K562 (cell line): ENCODE measurements around the gene DIP2C.

ENCODE experiments used
- CBX3 ChIP-seq, 2 experiments: IDR thresholded peaks; 1 replicate in 1 of 2; 2 replicates in 1 of 2; pipeline ENCODE4 v1.6.1; 2012; ENCODE audit warnings: inconsistent platforms in 2 of 2, low read length in 2 of 2, borderline replicate concordance in 1 of 2, control low read depth in 1 of 2
- ETV6 ChIP-seq, 3 experiments: fragments of 150-350 bp in 1 of 3; sonication (generic) in 1 of 3; formaldehyde crosslinking in 1 of 3; IDR thresholded peaks; 2 replicates each; pipeline versions ENCODE4 v1.6.1 to v1.8.0; 2014 to 2022; ENCODE audit warnings: borderline replicate concordance in 2 of 3, low read depth in 2 of 3, antibody characterized with exemption in 1 of 3, low read length in 1 of 3, mild to moderate bottlenecking in 1 of 3, missing genetic modification reagents in 1 of 3
- FOXJ3 ChIP-seq: sonication (generic); formaldehyde crosslinking; IDR thresholded peaks from 2 replicates; pipeline ENCODE4 v1.4.0; 2020; ENCODE audit warnings: mild to moderate bottlenecking, missing genetic modification reagents
- GTF2B ChIP-seq: IDR thresholded peaks from 2 replicates; pipeline ENCODE4 v1.6.1; 2011; ENCODE audit not compliant: insufficient read length; ENCODE audit errors: extremely low read depth
- JUND ChIP-seq, 2 experiments: IDR thresholded peaks; 2 replicates in 1 of 2; 3 replicates in 1 of 2; pipeline ENCODE4 v1.6.1; 2011; ENCODE audit warnings: borderline replicate concordance in 2 of 2, low read depth in 2 of 2, low read length in 2 of 2, improper control_type of control experiment in 1 of 2, missing biosample characterization in 1 of 2, missing genetic modification characterization in 1 of 2, missing genetic modification reagents in 1 of 2
- LARP7 ChIP-seq: fragments of 450-650 bp; IDR thresholded peaks from 2 replicates; pipeline ENCODE4 v1.6.1; 2016
- MAFF ChIP-seq: IDR thresholded peaks from 2 replicates; pipeline ENCODE4 v1.6.1; 2012; ENCODE audit warnings: low read length, improper control_type of control experiment
- PKNOX1 ChIP-seq: fragments of 450-650 bp; IDR thresholded peaks from 2 replicates; pipeline ENCODE4 v1.6.1; 2016
- SUPT5H ChIP-seq: fragments of 450-650 bp; IDR thresholded peaks from 2 replicates; pipeline ENCODE4 v1.6.1; 2016
- ZBTB7A ChIP-seq: IDR thresholded peaks from 2 replicates; pipeline ENCODE4 v1.6.1; 2011; ENCODE audit warnings: low read depth, mild to moderate bottlenecking, low read length, moderate library complexity, borderline replicate concordance; ENCODE audit not compliant: control insufficient read depth

- TF ChIP-seq LARP7: no peak
- no peak for TF ChIP-seq CBX3 (IDR thresholded peaks at IDR 0.05; ENCODE audit: borderline replicate concordance in 1 of 2, low read length in 2 of 2)
- no peak for TF ChIP-seq MAFF
- TF ChIP-seq FOXJ3 (CRISPR knock-in tag): no peak
- TF ChIP-seq GTF2B: no peak
- no peak for TF ChIP-seq ZBTB7A
- no peak for TF ChIP-seq JUND (IDR thresholded peaks at IDR 0.05; ENCODE audit: borderline replicate concordance, low read depth, low read length)
- no peak for TF ChIP-seq JUND (tag; IDR thresholded peaks at IDR 0.05; ENCODE audit: borderline replicate concordance, low read depth, low read length)
- no peak for TF ChIP-seq PKNOX1
- TF ChIP-seq SUPT5H: no peak
- TF ChIP-seq ETV6 (IDR thresholded peaks at IDR 0.05; ENCODE audit: borderline replicate concordance in 1 of 2, low read depth in 2 of 2, low read length in 1 of 2): no peak
- no peak for TF ChIP-seq ETV6 (CRISPR knock-in tag; IDR thresholded peaks at IDR 0.05; ENCODE audit: borderline replicate concordance)
Measured at GRCh38 chr10:507355-507699, 182.1 kb downstream of the DIP2C start.
